Caco-2 (cell line): ENCODE measurements around the gene PGA3. TPM values are rescaled to one million over a fixed set of nuclear protein-coding genes. Genes with fewer than 3 reads are reported as not detected.
"Not testable (repeated sequence)": the region's sequence is repeated elsewhere in the genome, so short reads cannot be mapped to it uniquely, and the experiment has no call there.

Experiments used
- BruUV-seq: library from RNA; stranded (reverse); fragments of 400-500 nt; replicated peaks from 2 replicates; lab custom pipeline; 2021; lab: Mats Ljungman, UMichigan
- CTCF ChIA-PET: fragments of 300-600 bp; sonication (Branson Sonifier 250); formaldehyde crosslinking; loops from one replicate; lab custom pipeline; 2022; ENCODE audit warnings: antibody characterized with exemption; lab: Charles Lee
- POLR2A ChIA-PET: fragments of 300-600 bp; sonication (Branson Sonifier 250); formaldehyde crosslinking; loops from one replicate; lab custom pipeline; 2022; ENCODE audit warnings: antibody characterized with exemption; lab: Charles Lee
- DNase-seq, 2 experiments: peaks; one replicate each; pipeline versions ENCODE4 v3.0.0 to v3.0.0-alpha.2; 2020 to 2022
- H3K27me3 ChIP-seq: replicated peaks from 2 replicates; pipeline ENCODE4 v1.6.0; 2011; ENCODE audit warnings: low read length; ENCODE audit not compliant: control insufficient read depth, insufficient read depth
- H3K36me3 ChIP-seq: 2 replicates; pipeline ENCODE4 v1.5.1; 2011; ENCODE audit warnings: low read length; ENCODE audit not compliant: control insufficient read depth, insufficient read depth
- H3K4me1 ChIP-seq: fragments of 250-450 bp; sonication (Bioruptor Pico); 2 replicates; pipeline ENCODE4 v1.5.1; 2020; ENCODE audit warnings: mild to moderate bottlenecking
- H3K4me3 ChIP-seq: 2 replicates; pipeline ENCODE4 v1.5.1; 2011; ENCODE audit warnings: low read depth, mild to moderate bottlenecking, control low read depth, low read length
- H3K9me3 ChIP-seq: fragments of 250-450 bp; sonication (Bioruptor Pico); 2 replicates; pipeline ENCODE4 v1.5.1; 2020; ENCODE audit warnings: mild to moderate bottlenecking, moderate library complexity
- H3K27ac Mint-ChIP-seq: one replicate; pipeline ENCODE4 v1.8.0; 2022; ENCODE audit warnings: mixed read lengths; ENCODE audit not compliant: unreplicated experiment
- H3K27me3 Mint-ChIP-seq: one replicate; pipeline ENCODE4 v1.8.0; 2022; ENCODE audit warnings: mixed read lengths; ENCODE audit not compliant: insufficient read depth, unreplicated experiment
- H3K36me3 Mint-ChIP-seq: one replicate; pipeline ENCODE4 v1.8.0; 2022; ENCODE audit warnings: mild to moderate bottlenecking, mixed read lengths; ENCODE audit not compliant: insufficient read depth, unreplicated experiment
- H3K4me1 Mint-ChIP-seq: one replicate; pipeline ENCODE4 v1.8.0; 2022; ENCODE audit warnings: low read depth, mixed read lengths; ENCODE audit not compliant: unreplicated experiment
- H3K4me3 Mint-ChIP-seq: one replicate; pipeline ENCODE4 v1.8.0; 2022; ENCODE audit warnings: mild to moderate bottlenecking, moderate library complexity, mixed read lengths; ENCODE audit not compliant: unreplicated experiment
- H3K9me3 Mint-ChIP-seq: one replicate; pipeline ENCODE4 v1.8.0; 2022; ENCODE audit warnings: mixed read lengths; ENCODE audit not compliant: unreplicated experiment
- intact Hi-C: fragments of 100-400 bp; cut with micrococcal nuclease; formaldehyde crosslinking; loops from one replicate; pipeline ENCODE4 v1.10.0; 2022; ENCODE audit not compliant: unreplicated experiment
- total RNA-seq: library from RNA; stranded (reverse); gene quantifications from 2 replicates; pipeline ENCODE4 v1.2.3, GENCODE V29; 2022

PGA3 gene
- total RNA-seq, 1 experiment from 2014 or later, result not detected

- H3K4me3 Mint-ChIP-seq, DNase-seq, H3K36me3 Mint-ChIP-seq, H3K9me3 Mint-ChIP-seq, H3K4me1 Mint-ChIP-seq, H3K27me3 ChIP-seq, H3K27me3 Mint-ChIP-seq, intact Hi-C loops, POLR2A ChIA-PET, CTCF ChIA-PET, H3K27ac Mint-ChIP-seq, H3K4me3 ChIP-seq, BruUV-seq, H3K36me3 ChIP-seq, H3K9me3 ChIP-seq, H3K4me1 ChIP-seq: not testable (repeated sequence)
Observed at GRCh38 chr11:61237130-61237529, 33.8 kb downstream of the PGA3 start.

GRCh38 chr11:61240288-61240687 is 37.0 kb downstream of the PGA3 start:
- H3K4me1 Mint-ChIP-seq, H3K36me3 Mint-ChIP-seq, BruUV-seq, POLR2A ChIA-PET, H3K27me3 ChIP-seq, H3K4me3 Mint-ChIP-seq, intact Hi-C loops, H3K4me3 ChIP-seq, H3K9me3 ChIP-seq, CTCF ChIA-PET, H3K27me3 Mint-ChIP-seq, H3K36me3 ChIP-seq, H3K27ac Mint-ChIP-seq, H3K9me3 Mint-ChIP-seq, H3K4me1 ChIP-seq: not testable (repeated sequence)
- peak in 1 of 2 experiments; percentile 8 for DNase-seq

DNA sequence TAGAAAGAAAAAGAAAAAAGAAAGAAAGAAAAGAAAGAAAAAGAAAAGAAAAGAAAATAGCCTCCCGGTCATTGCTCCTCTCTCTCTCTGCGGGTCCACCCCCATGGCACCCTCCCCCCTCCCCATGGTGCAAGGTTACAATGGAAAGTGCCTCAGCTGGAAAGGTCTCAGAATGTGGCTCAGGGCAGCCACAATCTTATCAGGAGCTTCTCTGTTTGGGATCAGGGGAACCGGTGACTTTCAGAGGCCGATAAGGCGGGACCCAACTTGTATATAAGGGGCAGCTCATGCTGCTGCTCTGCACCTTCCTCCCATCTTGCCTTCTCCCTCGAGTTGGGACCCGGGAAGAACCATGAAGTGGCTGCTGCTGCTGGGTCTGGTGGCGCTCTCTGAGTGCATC is 37.6 kb downstream of the PGA3 start, which contains the start of gene PGA5:
Gene PGA5, plus strand, starts transcription at position 301 of the 400 bp plus-strand sequence. Its CDS starts 52 bp downstream, at position 353.
- H3K9me3 Mint-ChIP-seq, H3K4me3 ChIP-seq, H3K27me3 ChIP-seq, DNase-seq, H3K4me3 Mint-ChIP-seq, H3K4me1 ChIP-seq, H3K36me3 ChIP-seq, POLR2A ChIA-PET, H3K4me1 Mint-ChIP-seq, CTCF ChIA-PET, H3K9me3 ChIP-seq, H3K27me3 Mint-ChIP-seq, H3K36me3 Mint-ChIP-seq, H3K27ac Mint-ChIP-seq, intact Hi-C loops, BruUV-seq: not testable (repeated sequence)

DNA sequence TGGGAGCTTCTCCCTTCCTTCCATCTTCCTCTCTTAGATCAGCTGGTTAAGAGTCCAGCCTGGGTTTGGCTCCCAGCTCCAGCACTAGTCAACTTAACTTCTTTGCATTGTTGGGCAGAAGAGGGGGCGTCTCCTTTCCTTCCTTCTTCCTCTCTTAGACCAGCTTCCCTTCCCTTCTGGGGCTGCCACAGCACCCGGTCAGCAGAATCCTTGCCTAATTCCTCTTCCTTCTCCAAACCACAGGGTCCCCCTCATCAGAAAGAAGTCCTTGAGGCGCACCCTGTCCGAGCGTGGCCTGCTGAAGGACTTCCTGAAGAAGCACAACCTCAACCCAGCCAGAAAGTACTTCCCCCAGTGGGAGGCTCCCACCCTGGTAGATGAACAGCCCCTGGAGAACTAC is 38.2 kb downstream of the PGA3 start:
- not testable (repeated sequence) for H3K4me3 Mint-ChIP-seq

GRCh38 chr11:61245284-61245964 is 42.1 kb downstream of the PGA3 start:
- DNase-seq, H3K9me3 ChIP-seq, H3K36me3 Mint-ChIP-seq, H3K4me1 Mint-ChIP-seq, BruUV-seq, CTCF ChIA-PET, H3K4me3 Mint-ChIP-seq, H3K36me3 ChIP-seq, H3K9me3 Mint-ChIP-seq, H3K4me3 ChIP-seq, POLR2A ChIA-PET, H3K27me3 ChIP-seq, H3K4me1 ChIP-seq, H3K27ac Mint-ChIP-seq, H3K27me3 Mint-ChIP-seq, intact Hi-C loops: not testable (repeated sequence)

More for the DNA sequence above, 38.2 kb downstream of the PGA3 start:
- H3K36me3 Mint-ChIP-seq, intact Hi-C loops, H3K27me3 Mint-ChIP-seq, H3K9me3 Mint-ChIP-seq, H3K9me3 ChIP-seq, H3K4me1 Mint-ChIP-seq, DNase-seq, H3K4me1 ChIP-seq, BruUV-seq, POLR2A ChIA-PET, H3K27me3 ChIP-seq, CTCF ChIA-PET, H3K27ac Mint-ChIP-seq, H3K4me3 ChIP-seq, H3K36me3 ChIP-seq: not testable (repeated sequence)

DNA sequence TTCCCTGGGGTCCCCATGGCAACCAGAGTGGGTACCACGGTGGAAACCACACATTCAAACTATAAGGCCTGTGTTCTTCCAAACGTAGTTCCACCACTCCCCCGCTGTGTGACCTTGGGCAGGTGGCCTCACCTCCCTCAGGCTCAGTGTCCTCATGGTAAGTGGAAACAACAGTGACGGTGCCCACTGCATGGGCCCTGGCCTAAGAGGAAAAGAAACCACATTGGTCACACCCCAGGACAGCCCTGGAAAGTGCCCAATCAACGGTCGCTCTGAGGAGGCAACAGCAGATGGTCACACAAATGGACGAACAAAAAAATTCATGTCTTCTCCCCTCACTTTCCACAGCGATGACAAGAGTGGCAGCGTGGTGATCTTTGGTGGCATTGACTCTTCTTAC is 44.8 kb downstream of the PGA3 start:
- H3K4me3 ChIP-seq, H3K36me3 Mint-ChIP-seq, intact Hi-C loops, H3K9me3 Mint-ChIP-seq, H3K27me3 ChIP-seq, H3K9me3 ChIP-seq, DNase-seq, BruUV-seq, H3K27ac Mint-ChIP-seq, POLR2A ChIA-PET, H3K4me1 Mint-ChIP-seq, H3K27me3 Mint-ChIP-seq, H3K36me3 ChIP-seq, CTCF ChIA-PET, H3K4me3 Mint-ChIP-seq, H3K4me1 ChIP-seq: not testable (repeated sequence)

- H3K4me1 Mint-ChIP-seq, H3K36me3 ChIP-seq, H3K9me3 Mint-ChIP-seq, H3K27me3 ChIP-seq, DNase-seq, H3K4me1 ChIP-seq, intact Hi-C loops, H3K4me3 ChIP-seq, H3K27me3 Mint-ChIP-seq, H3K4me3 Mint-ChIP-seq, H3K36me3 Mint-ChIP-seq, CTCF ChIA-PET, H3K27ac Mint-ChIP-seq, BruUV-seq, H3K9me3 ChIP-seq: not testable (repeated sequence)
- POLR2A ChIA-PET, result interaction anchor here (0.6 kb wide), 1 partner anchor 107 kb away, joined by 4 read pairs; no protein-coding TSS in a partner anchor
Observed at GRCh38 chr11:61249201-61249600, 45.9 kb downstream of the PGA3 start.
